Sigmoid colon (tissue), 7 donors: ENCODE measurements around the gene NIPAL3. TPM values are rescaled to one million over a fixed set of nuclear protein-coding genes. Genes with fewer than 3 reads are reported as not detected.
"Not testable (repeated sequence)": the region's sequence is repeated elsewhere in the genome, so short reads cannot be mapped to it uniquely, and the experiment has no call there.

Experiments
- DNase-seq: peaks from one replicate; pipeline ENCODE4 v3.0.0-alpha.2; 2019
- H3K27ac ChIP-seq, 4 donors: fragments of 200-600 bp; sonication (generic); one replicate each; pipeline ENCODE4 v1.5.1; 2016 to 2019; ENCODE audit warnings: mild to moderate bottlenecking in 1 of 4
- H3K27me3 ChIP-seq, 3 donors: fragments of 200-600 bp; sonication (generic); one replicate each; pipeline ENCODE4 v1.5.1; 2019; ENCODE audit warnings: mild to moderate bottlenecking in 1 of 3
- H3K36me3 ChIP-seq, 4 donors: fragments of 200-600 bp; sonication (generic); one replicate each; pipeline ENCODE4 v1.5.1; 2016 to 2019
- H3K4me1 ChIP-seq, 4 donors: fragments of 200-600 bp; sonication (generic); one replicate each; pipeline ENCODE4 v1.5.1; 2017 to 2019
- H3K4me3 ChIP-seq, 4 donors: fragments of 200-600 bp; sonication (generic); one replicate each; pipeline ENCODE4 v1.5.1; 2017 to 2019; ENCODE audit warnings: mild to moderate bottlenecking in 2 of 4, moderate library complexity in 1 of 4
- H3K9me3 ChIP-seq, 4 donors: fragments of 200-600 bp in 3 of 4; sonication (generic) in 3 of 4; one replicate each; pipeline versions ENCODE4 v1.5.1 to v1.6.1; 2013 to 2019
- EP300 ChIP-seq, 4 donors: sonication (generic); formaldehyde crosslinking; IDR thresholded peaks; one replicate each; pipeline ENCODE4 v1.6.1; 2017; ENCODE audit warnings: antibody characterized with exemption in 4 of 4
- POLR2A ChIP-seq, 2 donors: fragments of 450-650 bp; IDR thresholded peaks; one replicate each; pipeline ENCODE4 v1.6.1; 2016; ENCODE audit warnings: antibody characterized with exemption in 2 of 2, mild to moderate bottlenecking in 2 of 2, moderate library complexity in 2 of 2
- WGBS, 2 donors: extraction: QIAGEN DNeasy Blood & Tissue Kit; methylation state at CpG; one replicate each; pipeline ENCODE4 v1.1.7; 2013; 5-methylcytosine and 5-hydroxymethylcytosine counted together
- intact Hi-C: fragments of 100-400 bp; cut with DNase I; formaldehyde crosslinking; loops from one replicate; pipeline ENCODE4 v1.15.1; 2023
- polyA plus RNA-seq, 3 donors: library from polyadenylated mRNA; stranded (reverse); fragments of 200-250 nt; gene quantifications; one replicate each; pipeline ENCODE4 v1.2.3, GENCODE V29; 2013
- total RNA-seq, 4 donors: library from RNA; depleted of rRNA; stranded (reverse); fragments of >200 nt; gene quantifications; one replicate each; pipeline ENCODE4 v1.1.0, GENCODE V29; 2016
- TF ChIP-seq, protein P1 (sequence below), 4 experiments: fragments of 450-650 bp in 3 of 4; fragments of 200-600 bp in 1 of 4; IDR thresholded peaks; one replicate each; pipeline ENCODE4 v1.5.1; 2016 to 2019; ENCODE audit warnings: antibody characterized with exemption in 4 of 4, mild to moderate bottlenecking in 3 of 4, moderate library complexity in 2 of 4
- donor health status: healthy with polysubstance abuse.
- donor health status: Bipolar disorder and iron deficiency.
- donor health status: healthy.

NIPAL3 gene
- total and polyA plus RNA-seq, 7 donors = 5.8 to 53.2 (median 23.7) TPM

DNA sequence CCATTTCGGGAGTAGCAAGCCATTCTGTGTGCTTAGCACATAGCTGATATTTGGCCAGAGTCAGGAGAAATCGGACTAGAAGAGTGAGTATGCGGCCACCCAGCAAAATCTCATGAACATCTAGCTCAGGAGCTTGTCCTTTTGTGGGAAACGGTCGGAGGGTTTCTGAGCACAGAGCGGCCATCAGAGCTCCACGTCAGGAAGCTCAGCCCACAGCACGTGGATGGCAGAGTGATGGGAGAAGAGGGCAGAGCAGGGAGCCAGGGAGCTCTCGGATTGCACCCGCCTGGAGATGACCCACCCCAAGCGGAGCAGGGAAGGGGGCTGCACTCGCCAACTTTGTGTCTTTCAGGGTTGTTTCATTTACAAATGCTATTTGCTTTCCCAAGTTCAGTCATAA lies 100.9 kb downstream of the NIPAL3 start:
- intact Hi-C loops = no loop called here
- Histone ChIP-seq H3K4me3 (no peak overlapping the region), H3K9me3 (no peaks in the 10 kb centered on the region), H3K36me3 (no peaks in the 10 kb centered on the region), H3K27ac (no peak overlapping the region), H3K4me1 (peaks cover 0 to 5% (median 0%) of the 10 kb centered on the region in 4 donors), H3K27me3 (no peaks in the 10 kb centered on the region)
- no peak for TF ChIP-seq EP300 (IDR thresholded peaks at IDR 0.05)
- DNase-seq = no peak
- 90 to 93% methylated on average over 12 of the region's 12 CpGs for WGBS, 2 donors

DNA sequence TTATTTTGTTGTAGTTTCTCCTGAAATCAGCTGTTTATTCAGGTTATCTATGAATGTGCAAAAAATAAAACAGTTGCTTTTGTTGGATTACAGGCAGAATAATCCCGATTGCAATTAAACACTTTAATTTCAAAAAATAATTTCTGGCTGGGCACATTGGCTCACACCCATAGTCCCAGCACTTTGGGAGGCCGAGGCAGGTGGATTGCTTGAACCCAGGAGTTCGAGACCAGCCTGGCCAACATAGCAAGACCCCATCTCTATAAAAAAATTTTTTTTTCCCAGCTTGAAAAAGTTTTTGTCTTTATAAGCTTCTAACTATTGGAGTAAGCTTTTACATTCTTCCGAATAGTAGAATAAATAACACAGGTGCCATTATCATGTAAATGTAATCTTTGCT lies 102.3 kb downstream of the NIPAL3 start:
- H3K36me3 ChIP-seq = no peaks in the 10 kb centered on the region
- H3K27me3 ChIP-seq = no peaks in the 10 kb centered on the region
- TF ChIP-seq, protein P1, sequence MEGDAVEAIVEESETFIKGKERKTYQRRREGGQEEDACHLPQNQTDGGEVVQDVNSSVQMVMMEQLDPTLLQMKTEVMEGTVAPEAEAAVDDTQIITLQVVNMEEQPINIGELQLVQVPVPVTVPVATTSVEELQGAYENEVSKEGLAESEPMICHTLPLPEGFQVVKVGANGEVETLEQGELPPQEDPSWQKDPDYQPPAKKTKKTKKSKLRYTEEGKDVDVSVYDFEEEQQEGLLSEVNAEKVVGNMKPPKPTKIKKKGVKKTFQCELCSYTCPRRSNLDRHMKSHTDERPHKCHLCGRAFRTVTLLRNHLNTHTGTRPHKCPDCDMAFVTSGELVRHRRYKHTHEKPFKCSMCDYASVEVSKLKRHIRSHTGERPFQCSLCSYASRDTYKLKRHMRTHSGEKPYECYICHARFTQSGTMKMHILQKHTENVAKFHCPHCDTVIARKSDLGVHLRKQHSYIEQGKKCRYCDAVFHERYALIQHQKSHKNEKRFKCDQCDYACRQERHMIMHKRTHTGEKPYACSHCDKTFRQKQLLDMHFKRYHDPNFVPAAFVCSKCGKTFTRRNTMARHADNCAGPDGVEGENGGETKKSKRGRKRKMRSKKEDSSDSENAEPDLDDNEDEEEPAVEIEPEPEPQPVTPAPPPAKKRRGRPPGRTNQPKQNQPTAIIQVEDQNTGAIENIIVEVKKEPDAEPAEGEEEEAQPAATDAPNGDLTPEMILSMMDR (IDR thresholded peaks at IDR 0.05) = no peak
- TF ChIP-seq EP300 (IDR thresholded peaks at IDR 0.05) (no peak), POLR2A (IDR thresholded peaks at IDR 0.05) (no peak)
- DNase-seq = no peak
- no peak overlapping the region for H3K27ac ChIP-seq
- H3K9me3 ChIP-seq = no peaks in the 10 kb centered on the region
- H3K4me1 ChIP-seq = peaks cover 0 to 5% (median 0%) of the 10 kb centered on the region in 4 donors
- 97% methylated on average over 4 of the region's 4 CpGs for WGBS, 2 donors
- H3K4me3 ChIP-seq = no peak overlapping the region
- intact Hi-C loops = no loop called here

DNA sequence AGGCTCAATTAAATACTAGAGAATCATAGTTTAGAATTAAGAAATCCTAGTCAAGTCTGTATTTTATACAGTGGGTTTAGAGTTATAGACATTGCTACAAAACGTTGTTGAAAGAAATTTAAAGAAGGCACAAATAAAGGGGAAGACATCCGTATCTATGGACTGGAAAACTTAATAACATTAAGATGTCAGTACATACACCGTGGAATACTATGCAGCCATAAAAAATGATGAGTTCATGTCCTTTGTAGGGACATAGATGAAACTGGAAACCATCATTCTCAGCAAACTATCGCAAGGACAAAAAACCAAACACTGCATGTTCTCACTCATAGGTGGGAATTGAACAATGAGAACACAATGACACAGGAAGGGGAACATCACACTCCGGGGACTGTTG lies 104.7 kb downstream of the NIPAL3 start:
- WGBS, 2 donors = 95 to 96% methylated on average over 5 of the region's 5 CpGs
- H3K4me3 ChIP-seq, DNase-seq, intact Hi-C loops, H3K4me1 ChIP-seq, H3K36me3 ChIP-seq, H3K27me3 ChIP-seq, H3K9me3 ChIP-seq, H3K27ac ChIP-seq: not testable (repeated sequence)

Other genes starting within 250 kb of the NIPAL3 start
- gene IFNLR1, start 228.5 kb upstream of the NIPAL3 start, total RNA-seq = 1 to 10 TPM in 1 of 4 donors, under 1 TPM in 1, not detected in 2; 0.28 to 1.4 TPM
- gene IFNLR1, start 228.5 kb upstream of the NIPAL3 start, polyA plus RNA-seq = 1 to 10 TPM; 4.2 to 8.7 (median 6.7) TPM
- gene GRHL3, start 96.4 kb upstream of the NIPAL3 start, total RNA-seq = not detected
- under 1 TPM in 2 of 3 donors, not detected in 1; 0.23 to 0.63 TPM for gene GRHL3, start 96.4 kb upstream of the NIPAL3 start, polyA plus RNA-seq
- gene STPG1, start 2.0 kb upstream of the NIPAL3 start, total RNA-seq = 1 to 10 TPM; 2.3 to 4.6 (median 2.7) TPM
- gene STPG1, start 2.0 kb upstream of the NIPAL3 start, polyA plus RNA-seq = 10 to 100 TPM; 11.3 to 12.7 (median 11.4) TPM
- gene RCAN3, start 87.0 kb downstream of the NIPAL3 start, total RNA-seq = 10 to 100 TPM in 2 of 4 donors, 1 to 10 TPM in 2; 4.1 to 19.1 (median 10.7) TPM
- gene RCAN3, start 87.0 kb downstream of the NIPAL3 start, polyA plus RNA-seq = 10 to 100 TPM in 1 of 3 donors, 1 to 10 TPM in 2; 3.0 to 11.9 (median 5.1) TPM
- gene NCMAP, start 140.3 kb downstream of the NIPAL3 start, total RNA-seq = not detected
- gene NCMAP, start 140.3 kb downstream of the NIPAL3 start, polyA plus RNA-seq = 1 to 10 TPM in 1 of 3 donors, under 1 TPM in 2; 0.51 to 1.8 (median 0.60) TPM
- gene SRRM1, start 227.5 kb downstream of the NIPAL3 start, total RNA-seq = 100 to 1,000 TPM in 1 of 4 donors, 10 to 100 TPM in 3; 81.5 to 171 (median 89.6) TPM
- gene SRRM1, start 227.5 kb downstream of the NIPAL3 start, polyA plus RNA-seq = 10 to 100 TPM; 19.2 to 51.4 (median 21.7) TPM